HepG2 (cell line): ENCODE data around the gene HK2. TPM values are rescaled to one million over a fixed set of nuclear protein-coding genes. Genes with fewer than 3 reads are reported as not detected.
A peak's percentile ranks its signal among the peaks of the same experiment; 100 is the strongest.

Experiments used
- ATAD3A ChIP-seq: sonication (generic); formaldehyde crosslinking; IDR thresholded peaks from 2 replicates; pipeline ENCODE4 v1.4.0; 2020; ENCODE audit warnings: missing genetic modification reagents
- FOSL2 ChIP-seq: sonication (generic); formaldehyde crosslinking; IDR thresholded peaks from 2 replicates; pipeline ENCODE4 v1.4.0; 2020; ENCODE audit warnings: missing genetic modification reagents
- HIC2 ChIP-seq: sonication (generic); formaldehyde crosslinking; IDR thresholded peaks from 2 replicates; pipeline ENCODE4 v1.9.0; 2022; ENCODE audit warnings: low read depth, missing genetic modification reagents
- RFXAP ChIP-seq: sonication (generic); formaldehyde crosslinking; IDR thresholded peaks from 2 replicates; pipeline ENCODE4 v1.4.0; 2020; ENCODE audit warnings: missing genetic modification reagents, borderline replicate concordance
- RORA ChIP-seq: sonication (generic); formaldehyde crosslinking; IDR thresholded peaks from 2 replicates; pipeline ENCODE4 v1.5.0; 2020; ENCODE audit warnings: mild to moderate bottlenecking, missing genetic modification reagents, moderate library complexity
- SALL1 ChIP-seq: sonication (generic); formaldehyde crosslinking; IDR thresholded peaks from 2 replicates; pipeline ENCODE4 v1.8.0; 2022; ENCODE audit warnings: mild to moderate bottlenecking, missing genetic modification reagents
- SATB2 ChIP-seq: sonication (generic); formaldehyde crosslinking; IDR thresholded peaks from 2 replicates; pipeline ENCODE4 v1.5.0; 2020; ENCODE audit warnings: missing genetic modification reagents
- SIX1 ChIP-seq: sonication (generic); formaldehyde crosslinking; IDR thresholded peaks from 2 replicates; pipeline ENCODE4 v1.4.0; 2020; ENCODE audit warnings: missing genetic modification reagents, borderline replicate concordance
- SP4 ChIP-seq: sonication (generic); formaldehyde crosslinking; IDR thresholded peaks from 2 replicates; pipeline ENCODE4 v1.8.1; 2023; ENCODE audit warnings: mild to moderate bottlenecking, missing genetic modification reagents
- TOPORS ChIP-seq: sonication (generic); formaldehyde crosslinking; IDR thresholded peaks from 2 replicates; pipeline ENCODE4 v1.8.0; 2023; ENCODE audit warnings: mild to moderate bottlenecking, missing genetic modification reagents
- ZBTB4 ChIP-seq: sonication (generic); formaldehyde crosslinking; IDR thresholded peaks from 2 replicates; pipeline ENCODE4 v1.4.0; 2020; ENCODE audit warnings: missing genetic modification reagents, mild to moderate bottlenecking, borderline replicate concordance
- ZNF234 ChIP-seq: sonication (generic); formaldehyde crosslinking; conservative IDR thresholded peaks from 2 replicates; pipeline ENCODE4 v1.5.1; 2020; ENCODE audit warnings: mild to moderate bottlenecking, missing genetic modification reagents
- ZNF367 ChIP-seq: sonication (generic); formaldehyde crosslinking; IDR thresholded peaks from 2 replicates; pipeline ENCODE4 v1.4.0; 2020; ENCODE audit warnings: missing genetic modification reagents, borderline replicate concordance
- ZNF614 ChIP-seq: IDR thresholded peaks from 2 replicates; pipeline ENCODE4 v1.6.1; 2018; ENCODE audit warnings: missing biosample characterization, missing genetic modification reagents, inconsistent platforms, borderline replicate concordance
- ZNF784 ChIP-seq: sonication (generic); formaldehyde crosslinking; IDR thresholded peaks from 2 replicates; pipeline ENCODE4 v1.5.1; 2020; ENCODE audit warnings: missing genetic modification reagents, mild to moderate bottlenecking, borderline replicate concordance
- ZZZ3 ChIP-seq: sonication (generic); formaldehyde crosslinking; IDR thresholded peaks from 2 replicates; pipeline ENCODE4 v1.4.0; 2020; ENCODE audit warnings: missing genetic modification reagents, mild to moderate bottlenecking, borderline replicate concordance
- polyA plus RNA-seq, 8 experiments: library from polyadenylated mRNA; depleted of rRNA in 3 of 8; stranded (reverse) in 7 of 8; unstranded in 1 of 8; fragments of >200 nt; fragmentation: Illumina TruSeq in 4 of 8; extraction: Trizol in 4 of 8; gene quantifications; 2 replicates each; pipeline versions ENCODE4 v1.2.1 to v1.2.3, GENCODE V29; 2011 to 2016; ENCODE audit warnings: low read depth in 4 of 8, missing spikeins in 1 of 8, mixed read lengths in 1 of 8; ENCODE audit not compliant: insufficient read depth in 1 of 8
- total RNA-seq, 5 experiments: library from RNA; depleted of rRNA; stranded (reverse); fragments of >200 nt; fragmentation: Illumina TruSeq; extraction: Trizol; gene quantifications; 2 replicates each; pipeline ENCODE4 v1.2.3, GENCODE V29; 2016; ENCODE audit warnings: low read depth in 1 of 5
- TF ChIP-seq, protein P1 (sequence below): sonication (generic); formaldehyde crosslinking; IDR thresholded peaks from 2 replicates; pipeline ENCODE4 v1.5.1; 2020; ENCODE audit warnings: mild to moderate bottlenecking, missing genetic modification reagents, moderate library complexity
- TF ChIP-seq, protein P2 (sequence below): IDR thresholded peaks from 2 replicates; pipeline ENCODE4 v1.6.1; 2018; ENCODE audit warnings: missing genetic modification reagents, mild to moderate bottlenecking, missing compliant biosample characterization
- TF ChIP-seq, protein P3 (sequence below): sonication (generic); formaldehyde crosslinking; IDR thresholded peaks from 2 replicates; pipeline ENCODE4 v1.4.0; 2020; ENCODE audit warnings: missing genetic modification reagents, borderline replicate concordance

Gene HK2
- total and polyA plus RNA-seq, 2 of the 13 experiments (the other 11 are each of a cell fraction or from before 2014, with no cell fraction given) = 13.2 to 101 TPM

DNA sequence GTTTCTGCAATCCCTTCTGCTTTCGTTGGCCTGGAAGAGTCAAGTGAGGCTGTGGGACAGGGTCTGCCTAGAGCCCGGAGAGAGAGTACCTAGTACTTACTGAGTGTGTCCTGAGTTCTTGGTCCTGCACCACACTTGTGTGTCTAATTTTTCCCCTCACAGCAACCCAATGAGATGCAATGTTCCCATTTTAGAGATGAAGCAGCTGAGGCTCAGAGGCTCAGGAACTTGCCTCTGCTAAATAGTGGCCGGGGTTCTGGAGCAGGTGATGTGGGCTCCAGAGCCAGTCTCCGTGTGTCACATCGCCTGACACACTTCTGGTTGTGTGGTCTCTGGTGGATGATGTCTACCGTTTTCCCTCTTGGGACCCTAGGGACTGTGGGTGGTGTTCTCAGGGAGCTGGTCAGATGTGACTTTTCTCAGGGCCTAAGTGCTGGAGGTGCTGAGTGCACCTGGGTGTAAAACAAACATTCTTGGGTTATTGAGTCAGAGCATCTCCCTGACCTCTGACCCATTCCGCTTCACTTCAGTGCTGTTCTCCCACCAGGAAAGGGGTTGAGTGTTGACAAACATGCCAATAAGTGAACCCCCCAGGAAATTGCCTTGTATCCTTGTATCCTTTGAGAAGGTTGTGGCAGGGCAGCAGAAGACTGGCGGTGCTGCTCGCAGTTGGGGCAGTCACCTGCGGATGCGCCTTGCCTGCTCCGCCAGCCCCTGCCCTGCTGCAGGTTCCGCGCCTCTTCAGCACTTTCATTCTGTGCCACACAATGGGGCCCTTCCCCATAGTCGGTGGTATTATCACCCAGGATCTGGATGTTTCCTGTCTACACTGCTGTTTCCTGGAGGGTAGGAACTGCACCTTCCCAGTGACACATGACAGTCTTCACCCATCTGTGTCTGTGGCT is 32.1 kb downstream of the HK2 start (continued):
- no peak for TF ChIP-seq ZNF784 (CRISPR knock-in tag)
- TF ChIP-seq ZBTB4 (CRISPR knock-in tag) = no peak
- peak; percentile 87 for TF ChIP-seq FOSL2 (CRISPR knock-in tag)
- TF ChIP-seq, protein P1, sequence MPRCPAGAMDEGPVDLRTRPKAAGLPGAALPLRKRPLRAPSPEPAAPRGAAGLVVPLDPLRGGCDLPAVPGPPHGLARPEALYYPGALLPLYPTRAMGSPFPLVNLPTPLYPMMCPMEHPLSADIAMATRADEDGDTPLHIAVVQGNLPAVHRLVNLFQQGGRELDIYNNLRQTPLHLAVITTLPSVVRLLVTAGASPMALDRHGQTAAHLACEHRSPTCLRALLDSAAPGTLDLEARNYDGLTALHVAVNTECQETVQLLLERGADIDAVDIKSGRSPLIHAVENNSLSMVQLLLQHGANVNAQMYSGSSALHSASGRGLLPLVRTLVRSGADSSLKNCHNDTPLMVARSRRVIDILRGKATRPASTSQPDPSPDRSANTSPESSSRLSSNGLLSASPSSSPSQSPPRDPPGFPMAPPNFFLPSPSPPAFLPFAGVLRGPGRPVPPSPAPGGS (CRISPR knock-in tag) = no peak
- no peak for TF ChIP-seq ZNF614 (CRISPR knock-in tag)
- TF ChIP-seq RFXAP (CRISPR knock-in tag) = no peak
- TF ChIP-seq, protein P2, sequence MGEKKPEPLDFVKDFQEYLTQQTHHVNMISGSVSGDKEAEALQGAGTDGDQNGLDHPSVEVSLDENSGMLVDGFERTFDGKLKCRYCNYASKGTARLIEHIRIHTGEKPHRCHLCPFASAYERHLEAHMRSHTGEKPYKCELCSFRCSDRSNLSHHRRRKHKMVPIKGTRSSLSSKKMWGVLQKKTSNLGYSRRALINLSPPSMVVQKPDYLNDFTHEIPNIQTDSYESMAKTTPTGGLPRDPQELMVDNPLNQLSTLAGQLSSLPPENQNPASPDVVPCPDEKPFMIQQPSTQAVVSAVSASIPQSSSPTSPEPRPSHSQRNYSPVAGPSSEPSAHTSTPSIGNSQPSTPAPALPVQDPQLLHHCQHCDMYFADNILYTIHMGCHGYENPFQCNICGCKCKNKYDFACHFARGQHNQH = 0 out of 2 replicates have a peak, but pooled peaks have one; percentile 7
- TF ChIP-seq SIX1 = no peak
- TF ChIP-seq SP4 (CRISPR knock-in tag) = peak; percentile 33; the same call in 1 of the 2 replicates
- peak; percentile 25; the same call in 1 of the 2 replicates for TF ChIP-seq SALL1 (CRISPR knock-in tag)
- TF ChIP-seq ZNF367 (CRISPR knock-in tag) = no peak
- no peak for TF ChIP-seq ZNF234 (CRISPR knock-in tag)
- TF ChIP-seq RORA (CRISPR knock-in tag) = no peak
- no peak for TF ChIP-seq HIC2 (CRISPR knock-in tag)
- TF ChIP-seq, protein P3, sequence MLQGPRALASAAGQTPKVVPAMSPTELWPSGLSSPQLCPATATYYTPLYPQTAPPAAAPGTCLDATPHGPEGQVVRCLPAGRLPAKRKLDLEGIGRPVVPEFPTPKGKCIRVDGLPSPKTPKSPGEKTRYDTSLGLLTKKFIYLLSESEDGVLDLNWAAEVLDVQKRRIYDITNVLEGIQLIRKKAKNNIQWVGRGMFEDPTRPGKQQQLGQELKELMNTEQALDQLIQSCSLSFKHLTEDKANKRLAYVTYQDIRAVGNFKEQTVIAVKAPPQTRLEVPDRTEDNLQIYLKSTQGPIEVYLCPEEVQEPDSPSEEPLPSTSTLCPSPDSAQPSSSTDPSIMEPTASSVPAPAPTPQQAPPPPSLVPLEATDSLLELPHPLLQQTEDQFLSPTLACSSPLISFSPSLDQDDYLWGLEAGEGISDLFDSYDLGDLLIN (CRISPR knock-in tag) = no peak
- TF ChIP-seq ATAD3A (CRISPR knock-in tag) = no peak
- TF ChIP-seq ZZZ3 (CRISPR knock-in tag) = no peak
- no peak for TF ChIP-seq SATB2 (CRISPR knock-in tag)
- no peak for TF ChIP-seq TOPORS
